GM19468 (cell line): ENCODE data around the gene FIBCD1.

Experiments
- ATAC-seq: cut with Tn5 transposase; IDR thresholded peaks from one replicate; pipeline ENCODE4 v1.9.1; 2021; ENCODE audit warnings: mild to moderate bottlenecking, moderate library complexity, moderate number of reproducible peaks; ENCODE audit not compliant: unreplicated experiment; ENCODE audit errors: extremely low read depth

Gene FIBCD1

DNA sequence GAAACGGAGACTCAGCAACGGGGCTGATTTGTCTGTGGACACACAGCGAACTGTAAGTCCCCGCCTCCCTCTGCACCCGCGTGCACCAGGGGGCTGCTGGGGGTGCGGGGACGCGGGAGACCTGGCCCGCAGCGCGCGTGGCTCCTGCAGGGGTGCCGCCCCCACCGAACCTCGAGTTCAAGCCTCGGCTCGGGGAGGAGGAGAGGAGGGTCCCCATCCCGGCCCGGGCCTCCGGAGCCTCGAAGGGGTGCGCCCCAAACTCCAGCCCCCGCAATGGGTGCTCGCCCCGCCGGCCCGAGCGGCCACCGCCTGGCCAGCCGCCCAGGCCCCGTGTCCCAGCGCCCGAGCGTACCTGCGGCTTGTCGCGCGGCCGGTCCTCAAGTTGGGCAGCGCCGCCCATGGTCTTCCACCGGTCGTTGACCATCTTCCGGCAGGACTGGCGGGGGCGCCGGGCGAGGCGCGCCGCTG lies 829 bp downstream of the FIBCD1 start:
- no peak for ATAC-seq

GRCh38 chr9:130937146-130938076 lies 1.6 kb downstream of the FIBCD1 start:
- ATAC-seq: no peak

- no peak for ATAC-seq
These were observed 2.5 kb downstream of the FIBCD1 start for GRCh38 chr9:130936285-130937117.

DNA sequence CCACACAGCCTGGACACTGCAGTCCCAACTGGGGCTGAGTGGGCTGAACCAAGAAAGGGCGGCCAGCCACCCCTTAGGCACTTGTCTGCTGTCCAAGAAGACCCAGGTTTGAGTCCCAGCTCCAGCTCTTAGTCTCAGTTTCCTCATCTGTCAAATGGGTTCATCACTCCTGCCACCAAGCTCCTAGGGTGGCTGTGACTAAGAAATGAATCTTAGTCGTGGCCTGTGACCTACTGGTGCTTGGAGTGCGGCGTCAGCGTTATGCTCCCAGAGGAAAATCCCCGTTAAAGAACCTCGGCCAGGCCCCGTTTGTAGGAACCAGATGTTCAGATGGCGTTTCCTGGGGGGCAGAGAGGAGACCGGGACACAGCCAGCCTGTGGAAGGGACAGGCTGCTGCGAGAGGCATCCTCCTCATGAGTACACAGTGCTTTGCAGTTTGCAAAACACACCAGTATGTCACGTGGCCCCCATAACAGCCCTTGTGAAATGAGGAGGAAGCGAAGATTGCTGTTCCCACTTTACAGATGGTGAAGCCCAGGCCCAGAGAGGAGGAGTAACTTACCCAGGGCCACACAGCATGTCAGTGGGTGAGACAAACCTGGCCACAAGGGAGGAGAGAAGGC lies 3.3 kb downstream of the FIBCD1 start:
- no peak for ATAC-seq

- ATAC-seq: no peak
These were observed 4.1 kb downstream of the FIBCD1 start for GRCh38 chr9:130934702-130935647.

DNA sequence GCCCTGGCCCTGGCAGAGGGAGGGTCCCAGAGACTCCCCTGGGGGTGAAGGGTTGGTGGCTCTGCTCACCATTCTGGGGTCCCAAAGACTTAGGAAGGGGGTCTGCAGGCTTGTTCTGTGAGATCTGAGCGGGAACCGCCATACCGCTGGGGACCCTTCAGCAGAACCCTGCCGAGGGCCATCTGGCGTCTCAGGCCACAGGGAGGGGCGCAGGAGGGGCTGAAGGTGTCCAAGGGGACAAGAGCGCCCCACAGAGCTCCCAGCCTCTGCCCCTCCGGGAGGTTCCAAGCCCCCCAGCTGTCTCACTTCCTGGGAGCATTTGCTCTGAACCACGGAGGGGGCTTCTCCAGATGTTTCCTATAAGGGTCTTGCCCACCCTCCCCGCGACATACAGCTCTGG lies 4.8 kb downstream of the FIBCD1 start:
- no peak for ATAC-seq

DNA sequence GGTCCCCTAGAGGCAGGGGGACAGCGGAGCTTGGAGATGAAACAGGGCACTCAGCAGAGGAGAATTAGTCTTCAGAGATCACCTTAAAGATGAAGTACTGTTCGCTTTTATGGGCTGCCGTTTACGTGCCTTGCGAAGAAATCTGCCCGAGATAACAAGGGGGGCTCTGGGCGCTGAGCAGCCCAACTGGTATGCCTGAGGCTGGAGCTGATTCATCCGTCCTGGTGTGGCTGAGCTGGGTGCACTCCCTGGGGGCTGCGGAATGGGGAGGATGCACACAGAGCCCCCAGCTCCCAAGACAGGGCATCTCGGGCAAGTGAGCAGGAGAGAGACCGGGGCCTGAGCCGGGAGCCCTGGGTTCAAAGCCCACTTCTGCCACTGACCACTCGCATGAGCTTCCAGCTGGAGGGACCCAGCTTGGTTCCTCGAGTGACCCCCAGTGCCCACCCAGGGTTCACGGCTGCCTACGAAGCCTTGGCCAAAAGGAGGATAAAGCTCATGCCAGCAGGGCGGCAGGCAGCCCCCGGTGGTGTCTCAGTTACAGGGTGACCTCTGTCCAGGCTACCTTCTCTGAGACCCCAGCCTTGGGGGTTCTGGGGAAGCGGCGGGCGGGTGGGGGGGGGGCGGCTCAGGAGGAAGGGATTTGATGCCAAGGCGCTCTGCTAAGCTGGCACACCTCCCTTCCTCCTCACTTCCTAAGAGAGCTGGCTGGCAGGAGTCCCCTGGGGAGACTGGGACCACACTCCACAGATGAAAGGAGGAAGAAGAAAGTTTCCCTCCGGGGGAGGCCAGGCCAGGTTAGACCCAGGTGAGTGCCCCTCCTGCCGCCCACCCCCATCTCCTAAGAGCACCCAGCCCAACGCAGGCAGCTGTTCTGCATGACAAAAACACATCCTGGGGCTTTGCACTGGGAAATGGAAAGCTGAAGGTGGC lies 5.7 kb downstream of the FIBCD1 start:
- no peak for ATAC-seq

DNA sequence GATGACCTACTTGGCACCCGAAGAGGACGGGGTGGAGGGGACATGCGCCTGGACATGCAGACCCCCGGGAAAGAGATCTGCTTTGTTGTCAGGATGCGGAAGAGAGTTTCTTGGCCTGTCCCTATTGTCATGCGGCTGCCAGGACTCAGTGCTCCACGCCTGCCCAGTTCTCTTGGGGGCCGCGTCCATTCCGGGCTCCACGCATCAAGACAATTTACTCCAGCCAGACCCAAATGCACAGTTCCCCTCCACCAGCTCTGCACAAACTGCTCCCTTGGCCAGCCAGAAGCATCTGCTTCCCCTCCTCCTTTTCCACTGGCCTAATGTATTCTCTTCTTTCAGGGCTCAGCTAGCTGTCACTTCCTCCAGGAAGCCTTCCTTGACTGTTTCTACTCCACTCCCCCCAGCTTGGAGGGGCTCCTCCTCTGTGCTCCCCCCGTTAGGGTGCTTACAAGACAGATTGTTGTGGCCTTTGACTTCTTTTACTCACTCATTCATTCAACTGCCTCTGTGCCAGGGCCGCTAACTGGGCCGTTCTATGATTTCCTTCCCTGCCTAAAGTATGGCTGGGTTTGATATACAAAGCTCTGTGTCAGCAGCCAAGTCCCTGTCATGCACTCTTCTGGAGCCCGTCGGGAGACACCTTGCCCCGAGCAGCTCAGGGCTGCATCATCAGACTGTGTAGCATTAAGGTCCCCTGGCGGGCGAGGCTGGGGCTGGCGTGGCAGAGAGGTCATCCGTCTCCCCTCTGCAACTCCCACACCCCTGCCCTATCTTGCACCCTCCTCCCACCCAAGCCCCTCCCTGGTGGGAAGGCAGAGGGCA lies 6.6 kb downstream of the FIBCD1 start:
- ATAC-seq: no peak

- ATAC-seq: no peak
These were observed 7.4 kb downstream of the FIBCD1 start for GRCh38 chr9:130931508-130932254.

DNA sequence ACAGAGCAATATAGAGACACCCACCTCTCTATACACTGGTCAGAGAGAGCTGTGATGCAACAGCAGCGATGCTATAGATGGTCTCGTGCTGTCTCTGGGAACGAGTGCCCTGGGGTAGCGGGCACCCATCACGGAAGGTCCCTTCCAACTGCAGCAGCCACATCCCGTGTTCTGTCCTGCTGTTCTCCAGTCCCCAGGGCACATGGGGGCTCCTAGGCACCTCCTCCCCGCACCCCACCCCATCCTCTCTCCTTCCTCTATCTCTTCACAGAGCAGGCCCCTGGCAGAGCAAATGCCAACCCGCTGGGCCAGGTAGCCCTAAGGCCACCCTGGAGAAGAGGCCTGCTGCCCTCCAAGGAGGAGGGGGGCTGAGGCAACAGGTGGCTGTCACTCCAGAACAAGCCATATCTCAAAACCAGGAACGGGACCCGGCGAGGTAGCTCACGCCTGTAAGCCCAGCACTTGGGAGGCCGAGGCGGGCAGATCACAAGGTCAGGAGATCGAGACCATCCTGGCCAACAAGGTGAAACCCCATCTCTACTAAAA lies 8.2 kb downstream of the FIBCD1 start:
- no peak for ATAC-seq

GRCh38 chr9:130930132-130930803 lies 8.8 kb downstream of the FIBCD1 start:
- no peak for ATAC-seq

DNA sequence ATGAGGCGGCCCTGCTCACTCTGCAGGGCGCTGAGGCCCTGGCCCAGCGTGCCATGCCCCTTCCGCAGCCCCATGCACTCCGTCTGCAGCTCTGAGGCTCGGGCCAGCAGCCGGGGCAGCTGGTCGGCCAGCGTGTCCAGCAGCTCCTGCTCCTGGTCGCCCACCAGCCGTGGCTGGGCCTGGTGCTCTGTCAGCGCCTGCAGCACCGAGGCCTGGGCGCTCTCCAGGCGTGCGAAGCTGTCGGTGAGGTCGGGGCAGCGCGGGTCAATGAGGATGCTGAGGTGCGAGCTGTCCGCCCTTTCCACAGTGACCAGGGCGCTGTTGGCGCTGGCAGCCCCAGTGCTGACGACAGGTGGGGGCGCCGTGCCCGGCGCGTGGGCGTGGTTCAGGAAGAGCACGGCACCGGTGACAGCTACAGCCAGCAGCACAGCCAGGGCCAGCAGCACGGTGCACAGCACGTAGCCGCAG lies 9.4 kb downstream of the FIBCD1 start:
- ATAC-seq: no peak

- ATAC-seq: peak; percentile 26
These were observed 10.8 kb downstream of the FIBCD1 start for GRCh38 chr9:130927995-130928900.

DNA sequence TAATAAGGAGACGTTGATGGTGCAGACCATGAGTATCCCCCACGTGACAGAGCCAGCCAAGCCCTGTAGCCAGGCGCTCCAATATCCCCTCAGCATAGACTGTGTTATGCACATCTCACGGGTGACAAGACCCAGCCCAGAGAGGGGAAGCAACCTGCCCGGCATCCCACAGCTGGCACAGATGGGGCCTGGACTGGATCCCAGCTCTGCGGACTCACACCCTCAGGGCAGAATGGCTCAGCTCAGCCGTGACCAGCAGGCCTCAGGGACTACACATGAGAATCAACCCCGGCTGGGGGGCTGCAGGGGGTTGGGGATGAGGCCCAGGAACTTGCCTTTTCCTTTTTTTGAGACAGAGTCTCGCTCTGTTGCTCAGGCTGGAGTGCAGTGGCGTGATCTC lies 11.7 kb downstream of the FIBCD1 start:
- ATAC-seq: no peak

- no peak for ATAC-seq
These were observed 13.9 kb downstream of the FIBCD1 start for GRCh38 chr9:130925050-130925678.
